Effector memory CD8-positive, alpha-beta T cell (primary cell): ENCODE data around the gene LITAFD.
A peak's percentile ranks its signal among the peaks of the same experiment; 100 is the strongest.
"Not testable (repeated sequence)": the region's sequence is repeated elsewhere in the genome, so short reads cannot be mapped to it uniquely, and the experiment has no call there.

ENCODE experiments used
- ATAC-seq: fragments of 150-1000 bp; cut with Tn5 transposase; replicated peaks from 2 replicates; pipeline ENCODE4 v1.10.0; 2021; ENCODE audit warnings: mild to moderate bottlenecking, moderate library complexity
- DNase-seq, 3 experiments: peaks; one replicate each; pipeline ENCODE4 v3.0.0; 2021
- H3K27ac Mint-ChIP-seq, 2 donors: one replicate each; pipeline ENCODE4 v1.8.0; 2022; ENCODE audit warnings: mild to moderate bottlenecking in 2 of 2, mixed read lengths in 2 of 2, moderate library complexity in 2 of 2
- H3K27me3 Mint-ChIP-seq, 2 donors: one replicate each; pipeline ENCODE4 v1.8.0; 2022; ENCODE audit warnings: mixed read lengths in 2 of 2
- H3K36me3 Mint-ChIP-seq: one replicate; pipeline ENCODE4 v1.8.0; 2022; ENCODE audit warnings: mild to moderate bottlenecking, moderate library complexity, mixed read lengths; ENCODE audit not compliant: insufficient read depth
- H3K4me1 Mint-ChIP-seq, 2 donors: one replicate each; pipeline ENCODE4 v1.8.0; 2022; ENCODE audit warnings: low read depth in 2 of 2, mixed read lengths in 2 of 2
- H3K4me3 Mint-ChIP-seq, 2 donors: one replicate each; pipeline ENCODE4 v1.8.0; 2022; ENCODE audit warnings: mild to moderate bottlenecking in 2 of 2, mixed read lengths in 2 of 2, moderate library complexity in 2 of 2
- H3K9me3 Mint-ChIP-seq, 2 donors: one replicate each; pipeline ENCODE4 v1.8.0; 2022; ENCODE audit warnings: mixed read lengths in 2 of 2

Gene LITAFD

GRCh38 chr16:8872071-8872470 lies 10.1 kb upstream of the LITAFD start:
- peaks cover 8% of the 10 kb centered on the region for H3K36me3 Mint-ChIP-seq
- H3K9me3 Mint-ChIP-seq = no peaks in the 10 kb centered on the region
- H3K27ac Mint-ChIP-seq = no peak overlapping the region
- ATAC-seq = no peak
- DNase-seq = no peak
- peaks cover 22 to 26% of the 10 kb centered on the region in 2 donors for H3K4me1 Mint-ChIP-seq
- no peak overlapping the region for H3K4me3 Mint-ChIP-seq
- no peaks in the 10 kb centered on the region for H3K27me3 Mint-ChIP-seq

DNA sequence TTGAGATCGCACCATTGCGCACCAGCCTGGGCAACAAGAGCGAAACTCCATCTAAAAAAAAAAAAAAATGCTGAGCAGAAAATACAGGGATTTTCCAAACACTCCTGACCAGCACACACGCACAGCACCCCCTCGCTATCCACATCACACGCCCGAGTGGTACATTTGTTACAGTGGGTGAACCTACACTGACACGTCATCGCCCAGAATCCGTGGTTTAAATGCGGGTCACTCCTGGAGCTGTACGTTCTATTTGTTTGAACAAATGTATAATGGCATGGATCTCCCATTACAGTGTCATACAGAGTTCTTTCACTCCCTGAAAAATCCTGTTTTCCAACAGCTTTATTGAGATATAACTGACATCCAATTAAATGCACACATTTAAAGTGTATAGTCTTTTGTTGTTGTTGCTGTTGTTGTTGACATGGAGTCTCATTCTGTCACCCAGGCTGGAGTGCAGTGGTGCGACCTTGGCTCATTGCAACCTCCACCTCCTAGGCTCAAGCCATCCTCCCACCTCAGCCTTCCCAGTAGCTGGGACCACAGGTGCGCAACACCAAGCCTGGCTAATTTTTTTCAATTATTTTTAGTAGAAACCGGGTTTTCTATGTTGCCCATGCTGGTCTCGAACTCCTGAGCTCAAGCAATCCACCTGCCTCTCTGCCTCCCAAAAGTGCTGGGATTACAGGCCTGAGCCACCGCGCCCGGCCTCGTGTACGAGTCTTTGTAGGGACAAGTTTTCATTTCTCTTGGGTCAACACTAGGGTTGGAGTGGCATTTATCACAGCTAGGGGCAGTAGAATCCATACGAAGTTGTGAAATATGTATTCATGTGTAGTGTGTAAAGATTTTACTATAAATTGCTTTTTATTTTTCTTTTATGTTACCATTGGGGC lies 8.9 kb upstream of the LITAFD start:
- H3K4me3 Mint-ChIP-seq = no peak overlapping the region
- peaks cover 4% of the 10 kb centered on the region for H3K36me3 Mint-ChIP-seq
- no peak for ATAC-seq
- H3K4me1 Mint-ChIP-seq = peaks cover 12 to 20% of the 10 kb centered on the region in 2 donors
- DNase-seq = no peak
- H3K9me3 Mint-ChIP-seq = no peaks in the 10 kb centered on the region
- H3K27ac Mint-ChIP-seq = no peak overlapping the region
- H3K27me3 Mint-ChIP-seq = no peaks in the 10 kb centered on the region

GRCh38 chr16:8873866-8874195 lies 8.3 kb upstream of the LITAFD start:
- H3K9me3 Mint-ChIP-seq, H3K36me3 Mint-ChIP-seq, ATAC-seq, H3K27me3 Mint-ChIP-seq, H3K4me3 Mint-ChIP-seq, H3K27ac Mint-ChIP-seq, DNase-seq: not testable (repeated sequence)
- peaks cover 12 to 25% of the 10 kb centered on the region in 2 donors for H3K4me1 Mint-ChIP-seq

- ATAC-seq = no peak
- peak overlapping the region; percentile 26 to 28 for H3K27ac Mint-ChIP-seq
- peak overlapping the region in 1 of 2 donors; percentile 40 for H3K4me3 Mint-ChIP-seq
- H3K4me1 Mint-ChIP-seq = peaks cover 7 to 21% of the 10 kb centered on the region in 2 donors
- peaks cover 6% of the 10 kb centered on the region for H3K36me3 Mint-ChIP-seq
- H3K9me3 Mint-ChIP-seq = no peaks in the 10 kb centered on the region
- no peaks in the 10 kb centered on the region for H3K27me3 Mint-ChIP-seq
- no peak for DNase-seq
Measured at GRCh38 chr16:8874388-8874787, 7.8 kb upstream of the LITAFD start.

- H3K27me3 Mint-ChIP-seq, H3K4me3 Mint-ChIP-seq, ATAC-seq, DNase-seq, H3K27ac Mint-ChIP-seq, H3K9me3 Mint-ChIP-seq, H3K36me3 Mint-ChIP-seq: not testable (repeated sequence)
- peaks cover 9 to 21% of the 10 kb centered on the region in 2 donors for H3K4me1 Mint-ChIP-seq
Measured at GRCh38 chr16:8875317-8875716, 6.8 kb upstream of the LITAFD start.

DNA sequence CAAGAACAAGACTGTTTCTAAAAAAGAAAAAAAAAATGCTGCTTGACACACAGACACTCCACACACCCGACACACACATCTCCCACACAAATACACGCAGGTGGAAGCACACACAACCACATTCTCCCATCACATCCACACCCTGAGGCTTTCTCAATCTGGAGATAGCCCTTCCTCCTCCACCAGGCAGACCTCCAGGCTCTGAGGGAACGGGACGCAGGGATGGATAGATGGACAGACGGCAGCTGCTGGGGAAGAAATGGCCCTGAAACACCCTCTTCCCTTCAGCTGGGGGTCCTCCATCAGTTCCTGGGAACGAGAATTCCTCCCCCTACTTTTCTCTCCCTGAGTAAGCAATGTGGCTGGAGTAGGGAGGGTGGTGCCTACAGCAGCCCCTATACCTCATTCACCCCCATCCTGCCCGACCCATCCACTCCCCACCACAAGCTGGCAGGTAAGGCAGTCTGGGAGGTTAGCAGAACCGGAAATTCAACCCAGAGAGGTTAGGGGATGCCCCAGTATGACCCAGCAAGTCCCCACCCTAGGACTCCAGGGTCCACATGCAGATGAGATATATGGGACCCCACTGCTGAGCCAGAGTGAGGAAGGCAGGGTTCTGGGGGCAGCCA lies 4.1 kb upstream of the LITAFD start:
- H3K27ac Mint-ChIP-seq = peak overlapping the region in 1 of 2 donors; percentile 32
- ATAC-seq = peak; percentile 71

DNA sequence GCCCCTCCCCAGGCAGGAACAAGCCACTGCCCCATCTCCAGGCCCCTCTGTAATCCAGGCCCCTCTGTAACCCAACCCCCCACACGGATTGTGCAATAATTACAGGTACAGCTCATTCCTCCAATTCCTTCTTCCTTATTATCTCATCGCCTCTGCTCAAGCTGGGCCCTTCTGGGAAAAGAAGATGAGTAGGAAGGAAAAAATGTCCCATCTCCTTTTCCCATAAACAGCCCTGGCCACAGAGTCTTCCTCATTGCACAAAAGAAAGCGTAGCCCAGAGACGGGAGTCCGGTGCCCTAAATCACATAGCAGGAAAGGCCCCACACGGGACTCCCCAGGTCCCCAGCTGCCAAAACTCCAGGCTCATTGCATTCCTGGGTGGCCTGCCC lies 3.6 kb upstream of the LITAFD start:
- Mint-ChIP-seq H3K4me1 (peaks cover 11 to 21% of the 10 kb centered on the region in 2 donors), H3K27ac (peak overlapping the region in 1 of 2 donors; percentile 32), H3K27me3 (no peaks in the 10 kb centered on the region), H3K4me3 (no peak overlapping the region), H3K9me3 (no peaks in the 10 kb centered on the region), H3K36me3 (peaks cover 6% of the 10 kb centered on the region)
- ATAC-seq (no peak), DNase-seq (no peak)

More for the DNA sequence above, 4.1 kb upstream of the LITAFD start:
- Mint-ChIP-seq H3K4me1 (peaks cover 11 to 21% of the 10 kb centered on the region in 2 donors), H3K4me3 (no peak overlapping the region), H3K36me3 (peaks cover 6% of the 10 kb centered on the region), H3K9me3 (no peaks in the 10 kb centered on the region), H3K27me3 (no peaks in the 10 kb centered on the region)
- no peak for DNase-seq

DNA sequence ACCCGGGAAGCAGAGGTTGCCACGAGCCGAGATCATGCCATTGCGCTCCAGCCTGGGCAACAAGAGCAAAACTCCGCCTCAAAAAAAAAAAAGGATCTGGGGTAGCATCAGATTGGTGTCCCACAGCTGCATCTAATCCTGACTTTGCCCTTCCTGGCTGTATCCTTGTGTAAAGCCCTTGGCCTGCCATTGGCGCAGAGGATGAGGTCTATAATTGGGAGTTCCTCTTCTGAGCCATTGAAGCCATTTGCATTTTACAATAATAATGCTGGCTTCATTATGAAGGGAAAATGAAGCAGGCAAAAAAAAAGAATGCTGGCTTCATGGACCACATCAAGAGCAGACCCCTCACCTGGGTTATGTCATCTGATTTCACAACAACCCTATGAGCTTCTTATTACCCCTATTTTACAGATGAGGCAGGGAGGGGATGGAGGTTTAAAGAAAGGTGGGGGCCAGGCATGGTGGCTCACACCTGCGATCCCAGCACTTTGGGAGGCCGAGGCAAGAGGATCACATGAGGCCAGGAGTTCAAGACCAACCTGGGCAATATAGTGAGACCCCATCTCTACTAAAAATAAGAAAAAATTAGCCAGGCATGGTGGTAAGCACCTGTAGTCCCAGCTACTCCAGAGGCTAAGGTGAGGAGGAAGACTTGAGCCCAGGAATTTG lies 1.2 kb upstream of the LITAFD start:
- DNase-seq (no peak), ATAC-seq (no peak)
- H3K4me1 Mint-ChIP-seq = peaks cover 11 to 19% of the 10 kb centered on the region in 2 donors
- H3K27ac Mint-ChIP-seq = no peak overlapping the region
- no peaks in the 10 kb centered on the region for H3K9me3 Mint-ChIP-seq
- H3K36me3 Mint-ChIP-seq = peaks cover 3% of the 10 kb centered on the region
- no peak overlapping the region for H3K4me3 Mint-ChIP-seq
- H3K27me3 Mint-ChIP-seq = peaks cover 8 to 12% of the 10 kb centered on the region in 2 donors

DNA sequence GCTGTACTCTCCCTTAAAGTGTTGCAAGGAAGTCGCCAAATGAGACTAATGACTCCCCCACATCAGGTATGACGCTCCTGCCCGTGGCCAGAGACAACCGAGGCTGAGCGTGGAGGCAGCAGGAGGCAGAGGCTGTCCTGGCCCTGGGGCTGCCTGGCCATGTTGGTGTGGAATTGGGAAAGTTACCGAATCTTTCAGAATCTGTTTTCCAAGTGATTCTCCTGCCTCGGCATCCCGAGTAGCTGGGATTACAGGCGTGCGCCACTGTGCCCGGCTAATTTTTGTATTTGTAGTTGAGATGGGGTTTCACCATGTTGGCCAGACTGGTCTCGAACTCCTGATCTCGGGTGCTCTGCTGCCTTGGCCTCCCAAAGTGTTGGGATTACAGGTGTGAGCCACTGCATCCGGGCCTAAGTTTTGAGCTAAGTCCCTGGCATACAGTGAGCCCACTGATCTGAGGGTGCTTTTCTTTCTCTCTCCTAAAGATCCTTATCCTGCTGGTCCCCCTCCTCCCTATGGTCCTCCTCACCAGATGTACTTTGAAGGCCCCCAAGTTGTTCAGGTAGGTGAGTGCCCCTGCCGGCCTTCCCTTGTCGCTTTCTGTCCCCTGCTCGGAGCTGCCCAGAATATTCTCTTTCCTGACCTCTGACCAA lies 700 bp downstream of the LITAFD start:
- Mint-ChIP-seq H3K4me1 (peaks cover 19 to 24% of the 10 kb centered on the region in 2 donors), H3K4me3 (no peak overlapping the region), H3K27me3 (peaks cover 9 to 15% of the 10 kb centered on the region in 2 donors), H3K27ac (no peak overlapping the region), H3K36me3 (peaks cover 5% of the 10 kb centered on the region), H3K9me3 (no peaks in the 10 kb centered on the region)
- ATAC-seq (no peak), DNase-seq (no peak)

DNA sequence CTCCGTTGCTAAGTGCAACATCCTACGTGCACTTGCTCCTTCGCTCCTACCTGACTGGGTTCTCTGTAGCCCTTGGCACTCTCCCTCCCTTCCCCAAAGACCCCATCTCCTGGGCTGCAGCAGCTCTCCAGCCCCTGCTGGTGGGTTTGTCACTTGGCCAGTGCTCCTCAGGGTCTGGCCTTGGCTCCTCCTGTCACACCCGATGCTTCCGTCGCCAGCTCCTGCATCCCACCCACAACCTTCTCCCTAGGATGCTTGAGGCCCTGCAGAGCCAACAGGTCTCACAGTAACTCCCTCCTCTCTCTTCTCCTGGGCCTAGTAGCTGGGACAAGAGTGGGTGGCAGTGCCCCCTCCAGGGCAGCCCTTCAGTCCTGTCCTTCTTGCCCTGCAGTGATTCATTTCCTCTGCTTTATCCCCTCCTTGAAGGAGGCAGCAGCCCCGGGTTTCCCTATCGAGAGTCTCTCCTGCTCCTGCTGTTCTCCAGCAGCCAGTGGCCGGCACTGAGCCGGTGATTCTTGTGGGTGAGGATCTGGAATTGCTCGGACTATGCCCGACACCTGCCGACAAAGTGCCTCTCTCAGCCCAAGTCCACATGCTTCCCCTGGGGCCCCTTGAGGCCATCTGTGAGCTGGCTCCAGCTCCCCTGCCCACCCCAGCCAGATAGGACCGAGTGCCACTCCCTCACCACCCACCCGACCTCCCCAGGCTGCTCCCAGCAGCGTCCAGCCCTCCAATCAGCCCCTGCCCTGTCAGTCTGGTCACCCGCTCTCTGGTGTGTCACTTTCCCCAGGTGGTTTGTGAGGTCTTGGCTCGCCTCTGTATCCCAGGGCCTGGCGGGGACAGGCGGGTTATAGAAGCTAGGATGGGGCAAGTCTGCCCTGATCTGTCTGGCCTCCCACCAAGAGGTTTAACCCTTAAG lies 3.8 kb downstream of the LITAFD start:
- Mint-ChIP-seq H3K36me3 (peaks cover 18% of the 10 kb centered on the region), H3K4me3 (no peak overlapping the region), H3K9me3 (no peaks in the 10 kb centered on the region), H3K27ac (peak overlapping the region; percentile 71 to 73), H3K4me1 (peaks cover 11 to 14% of the 10 kb centered on the region in 2 donors), H3K27me3 (peaks cover 9 to 15% of the 10 kb centered on the region in 2 donors)
- ATAC-seq (peak; percentile 42), DNase-seq (no peak)

DNA sequence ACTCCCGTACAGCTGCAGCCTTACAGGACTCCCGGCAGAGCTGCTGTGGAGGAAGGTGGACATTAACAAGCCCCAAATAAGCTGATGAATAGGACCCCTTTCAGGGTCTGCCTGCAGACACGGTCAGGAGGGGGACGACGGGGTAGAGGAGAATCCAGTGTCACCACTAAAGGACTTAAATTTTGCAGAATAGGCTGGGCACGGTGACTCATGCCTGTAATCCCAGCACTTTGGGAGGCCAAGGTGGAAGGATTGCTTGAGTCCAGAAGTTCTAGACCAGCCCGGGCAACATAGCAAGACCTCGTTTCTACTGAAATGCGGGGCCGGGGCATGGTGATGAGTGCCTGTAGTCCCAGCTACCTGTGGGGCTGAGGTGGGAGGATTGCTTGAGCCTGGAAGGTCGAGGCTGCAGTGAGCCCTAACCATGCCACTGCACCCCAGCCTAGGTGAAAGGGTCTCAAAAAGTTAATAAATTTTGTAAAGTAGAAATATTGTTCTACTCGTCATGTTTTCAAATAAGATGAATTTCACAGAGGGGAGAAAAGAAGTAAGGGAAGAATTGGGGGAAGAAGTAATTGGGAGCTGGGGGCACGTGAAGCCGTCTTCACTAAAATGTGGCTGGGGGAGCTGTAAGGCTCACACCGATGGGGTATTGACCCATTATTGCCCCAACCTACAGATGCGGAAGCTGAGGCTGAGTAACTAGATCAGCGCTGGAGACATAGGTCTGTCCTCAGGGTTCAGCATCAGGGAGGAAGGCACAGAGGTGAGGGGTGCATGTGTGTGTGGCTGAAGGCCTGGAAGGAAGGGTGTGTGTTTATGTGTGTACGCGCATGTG lies 4.7 kb downstream of the LITAFD start:
- H3K4me1 Mint-ChIP-seq = peaks cover 11 to 17% of the 10 kb centered on the region in 2 donors
- no peaks in the 10 kb centered on the region for H3K9me3 Mint-ChIP-seq
- ATAC-seq = no peak
- H3K36me3 Mint-ChIP-seq = peaks cover 27% of the 10 kb centered on the region
- no peak for DNase-seq
- peak overlapping the region; percentile 71 to 77 for H3K27ac Mint-ChIP-seq
- H3K4me3 Mint-ChIP-seq = no peak overlapping the region
- H3K27me3 Mint-ChIP-seq = peaks cover 9 to 15% of the 10 kb centered on the region in 2 donors

GRCh38 chr16:8887431-8887765 lies 5.2 kb downstream of the LITAFD start:
- ATAC-seq = no peak
- Mint-ChIP-seq H3K36me3 (peaks cover 31% of the 10 kb centered on the region), H3K27ac (peak overlapping the region in 1 of 2 donors; percentile 77), H3K4me1 (peaks cover 12 to 22% of the 10 kb centered on the region in 2 donors), H3K27me3 (peaks cover 9 to 15% of the 10 kb centered on the region in 2 donors), H3K9me3 (no peaks in the 10 kb centered on the region), H3K4me3 (no peak overlapping the region)
- DNase-seq = no peak
